Activated CD8-positive, alpha-beta memory T cell treated with anti-CD3 and anti-CD28 coated beads for 1 hour (primary cell): ENCODE results near the gene CENPO.
A peak's percentile ranks its signal among the peaks of the same experiment; 100 is the strongest.

Experiments used
- DNase-seq, 2 donors: peaks; one replicate each; pipeline ENCODE4 v3.0.0-alpha.2; 2020; ENCODE audit warnings: low read depth in 1 of 2; ENCODE audit errors: extremely low read depth in 1 of 2

CENPO gene, protein sequence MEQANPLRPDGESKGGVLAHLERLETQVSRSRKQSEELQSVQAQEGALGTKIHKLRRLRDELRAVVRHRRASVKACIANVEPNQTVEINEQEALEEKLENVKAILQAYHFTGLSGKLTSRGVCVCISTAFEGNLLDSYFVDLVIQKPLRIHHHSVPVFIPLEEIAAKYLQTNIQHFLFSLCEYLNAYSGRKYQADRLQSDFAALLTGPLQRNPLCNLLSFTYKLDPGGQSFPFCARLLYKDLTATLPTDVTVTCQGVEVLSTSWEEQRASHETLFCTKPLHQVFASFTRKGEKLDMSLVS

DNA sequence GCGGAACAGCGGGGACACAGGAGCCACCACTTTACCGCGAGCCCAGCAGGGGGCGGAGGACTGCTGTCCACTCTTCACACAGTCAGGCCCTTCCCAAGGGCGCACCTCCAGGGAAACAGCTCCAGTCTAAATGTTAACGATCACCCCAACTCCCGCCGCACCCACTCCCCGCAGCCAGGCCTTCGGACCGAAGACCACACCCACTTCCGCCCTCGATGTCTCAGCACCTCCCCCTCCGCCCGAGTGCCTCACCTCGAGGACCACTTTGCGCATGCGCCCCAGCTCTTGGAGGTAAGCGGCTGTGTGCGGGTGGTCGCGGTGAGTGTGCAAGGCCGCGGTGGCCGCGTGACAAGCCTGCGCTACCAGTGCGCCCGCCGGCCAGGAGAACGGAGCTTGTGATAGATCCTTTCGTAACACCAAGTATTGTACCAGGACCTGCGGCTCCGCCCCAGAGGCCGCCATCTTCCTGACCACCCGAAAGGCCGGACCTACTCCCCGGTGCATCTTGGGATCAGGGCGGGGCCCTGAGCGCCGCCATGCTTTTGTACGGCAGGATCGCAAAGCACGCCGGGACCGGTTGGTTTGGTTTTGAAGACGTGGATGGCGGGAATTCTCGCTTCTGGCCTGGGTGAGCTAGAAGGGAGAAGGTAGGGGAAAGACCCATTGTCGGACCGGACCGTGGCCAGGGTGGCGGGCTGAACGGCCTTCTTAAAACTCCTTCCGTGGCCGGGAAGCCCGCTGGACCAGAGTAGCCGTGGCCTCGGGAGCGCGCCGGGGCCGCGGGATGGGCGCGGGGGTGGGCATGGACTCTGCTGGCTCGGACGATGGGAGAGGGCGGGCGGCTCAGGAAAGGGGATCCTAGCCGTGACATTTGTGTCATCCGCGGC is at the start of gene CENPO, which contains the start of gene PTRHD1:
Gene CENPO (plus strand): TSS at position 552 of the 887 bp plus-strand sequence. CDS start 495 bp downstream, outside the sequence.
Gene PTRHD1 (minus strand): TSS at position 518 of the 887 bp plus-strand sequence. CDS start 14 bp downstream, at position 504.
- DNase-seq: peak; percentile 84 to 91

DNA sequence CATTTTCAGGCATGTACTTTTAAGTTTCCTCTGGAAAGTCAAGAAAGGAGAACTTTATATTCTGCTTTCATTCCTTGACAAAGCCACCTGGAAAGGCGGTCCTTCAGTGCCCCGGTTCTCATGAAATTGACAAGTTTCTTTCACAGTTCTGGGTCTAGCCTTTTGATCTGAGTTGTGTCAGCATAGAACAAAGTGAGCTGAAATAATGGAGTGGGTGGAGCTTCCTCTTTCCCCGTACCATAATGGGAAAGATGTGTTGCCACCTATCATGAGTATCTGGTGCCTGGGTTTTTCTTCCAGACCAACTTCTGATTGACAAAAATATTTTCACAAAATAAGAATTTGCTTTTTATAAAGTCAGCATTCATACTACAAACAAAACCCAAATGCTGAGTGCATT is 49.3 kb upstream of the CENPO start:
- DNase-seq: no peak

DNA sequence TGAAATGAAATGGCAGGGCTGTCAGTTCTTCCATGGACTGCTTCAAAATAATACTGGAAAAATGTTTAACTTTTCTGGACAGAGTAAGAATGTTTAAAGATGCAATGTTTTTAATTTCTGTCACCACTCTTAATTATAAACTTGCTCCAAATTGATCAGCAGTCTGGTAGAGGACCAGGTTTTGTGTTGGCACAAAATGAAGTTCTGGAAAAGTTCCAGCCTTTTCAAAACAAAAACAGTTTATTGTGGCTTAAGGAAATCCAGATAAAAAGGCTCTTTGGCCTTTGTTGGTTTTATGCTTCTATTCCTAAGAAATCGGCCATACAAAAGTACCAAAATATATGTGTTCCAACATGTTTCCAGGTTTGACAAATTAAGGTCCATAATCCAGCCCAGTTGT is 48.9 kb upstream of the CENPO start:
- DNase-seq: no peak

DNA sequence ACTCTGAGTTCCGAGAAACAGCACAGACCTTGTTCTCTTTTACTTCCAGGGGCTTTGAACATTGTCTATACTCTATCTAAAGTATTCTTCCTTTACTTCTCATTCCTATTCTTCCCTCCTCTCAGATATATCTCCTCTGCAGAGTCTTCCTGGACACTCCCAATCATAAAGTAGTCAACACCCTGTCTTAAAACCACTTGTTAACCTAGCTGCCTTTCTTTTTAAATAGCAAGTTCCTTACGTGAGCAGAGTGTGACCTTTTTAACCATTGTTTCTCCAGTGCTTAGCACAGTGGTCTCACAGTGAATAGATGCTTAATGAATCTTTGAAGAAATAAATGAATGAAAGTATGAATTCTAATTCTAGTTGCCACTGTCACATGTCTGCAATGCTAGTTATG is 47.4 kb upstream of the CENPO start:
- DNase-seq: no peak

DNA sequence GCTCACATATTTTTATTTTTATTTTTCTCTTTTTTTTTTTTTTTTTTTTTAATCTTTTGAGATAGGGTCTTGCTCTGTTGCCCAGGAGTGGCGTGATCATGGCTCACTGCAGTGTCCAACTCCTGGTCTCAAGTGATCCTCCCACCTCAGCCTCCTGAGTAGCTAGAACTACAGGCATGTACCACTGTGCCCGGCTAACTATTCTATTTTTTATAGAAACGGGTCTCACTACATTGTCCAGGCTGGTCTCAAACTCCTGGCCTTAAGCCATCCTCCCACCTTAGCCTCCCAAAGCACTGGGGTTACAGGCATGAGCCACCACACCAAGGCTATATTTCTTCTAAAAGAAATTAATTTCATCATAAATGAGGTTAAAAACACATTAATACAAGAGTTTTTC is 45.9 kb upstream of the CENPO start:
- no peak for DNase-seq

DNA sequence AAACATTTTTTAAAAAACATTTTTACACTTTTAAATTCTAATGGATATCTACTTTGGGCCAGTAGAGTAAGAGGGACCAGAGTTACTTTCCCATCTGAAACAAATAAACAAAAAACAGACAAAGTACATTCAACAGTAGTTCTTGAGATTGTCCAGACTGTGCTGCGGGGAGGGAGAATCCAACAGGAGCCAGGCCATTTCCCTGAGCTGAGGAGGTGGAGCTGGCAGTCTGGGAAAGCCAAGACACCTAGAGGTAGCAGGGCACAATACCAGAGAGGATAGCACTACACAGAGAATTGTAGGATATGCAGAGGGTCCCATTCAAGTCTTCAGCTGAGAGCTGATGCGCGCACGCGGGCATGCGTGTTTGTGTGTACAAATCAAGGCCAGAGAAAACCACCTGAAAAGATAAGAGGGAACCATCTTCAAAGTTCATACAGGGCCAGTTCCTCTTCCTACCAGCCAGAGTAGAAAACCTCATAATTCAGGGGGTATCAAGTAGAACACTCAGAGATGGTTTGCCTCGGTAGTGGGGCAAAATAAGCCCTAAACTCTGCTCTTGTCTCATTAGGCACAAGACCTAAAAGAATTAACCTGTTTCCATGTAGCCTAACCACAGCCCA is 44.0 kb upstream of the CENPO start:
- no peak for DNase-seq

DNA sequence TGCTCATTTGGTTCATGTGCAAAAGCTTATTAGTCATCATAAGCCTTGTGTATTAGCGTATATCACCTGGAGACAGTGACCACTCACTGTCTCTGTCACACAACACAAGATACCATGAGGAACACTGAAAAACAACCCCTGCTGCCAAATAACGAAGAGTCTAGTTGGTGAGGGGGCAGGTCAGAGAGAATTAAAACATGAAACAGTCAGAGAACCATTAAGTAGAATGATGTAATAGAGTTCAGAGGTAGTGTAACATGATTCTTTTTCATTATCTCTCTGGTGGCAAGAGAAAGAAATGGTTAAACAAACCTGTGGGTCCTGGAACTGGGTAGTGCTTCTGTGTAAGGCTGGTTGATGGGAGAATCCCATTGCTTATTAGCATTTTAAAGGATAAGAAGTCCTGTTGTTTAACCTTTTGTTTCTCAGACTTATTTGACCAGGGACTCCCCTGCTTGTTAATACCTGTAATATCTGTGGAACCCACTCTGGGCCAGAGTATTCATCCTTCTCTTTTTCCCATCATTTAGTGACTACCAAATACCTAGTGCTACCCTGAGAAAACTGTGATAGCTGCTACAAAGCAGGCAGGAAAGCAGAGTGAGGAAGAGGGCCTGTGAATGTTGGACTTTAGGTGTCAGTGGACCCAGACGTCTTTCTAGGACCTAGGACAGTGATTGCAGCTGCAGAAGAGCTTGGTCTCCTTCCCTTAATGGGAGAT is 38.1 kb upstream of the CENPO start:
- no peak for DNase-seq

DNA sequence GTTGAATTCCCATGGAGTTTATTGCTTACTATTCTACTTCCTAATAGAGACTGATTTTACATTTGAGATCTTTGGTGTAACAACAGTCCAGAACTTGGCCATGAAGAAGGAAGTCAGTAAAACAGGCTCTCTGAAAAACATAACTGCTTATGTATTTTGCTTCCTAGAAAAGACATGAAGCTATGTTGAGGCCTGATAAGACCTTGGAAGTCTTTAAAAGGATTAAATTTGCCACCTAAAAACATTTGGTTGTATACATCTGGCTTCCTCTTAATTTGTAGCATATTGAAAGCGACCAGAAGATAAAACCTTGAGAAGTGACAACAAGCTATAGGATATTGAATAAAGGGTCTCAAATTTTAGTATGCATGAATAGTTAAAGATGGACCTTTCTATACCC is 36.4 kb upstream of the CENPO start:
- no peak for DNase-seq

DNA sequence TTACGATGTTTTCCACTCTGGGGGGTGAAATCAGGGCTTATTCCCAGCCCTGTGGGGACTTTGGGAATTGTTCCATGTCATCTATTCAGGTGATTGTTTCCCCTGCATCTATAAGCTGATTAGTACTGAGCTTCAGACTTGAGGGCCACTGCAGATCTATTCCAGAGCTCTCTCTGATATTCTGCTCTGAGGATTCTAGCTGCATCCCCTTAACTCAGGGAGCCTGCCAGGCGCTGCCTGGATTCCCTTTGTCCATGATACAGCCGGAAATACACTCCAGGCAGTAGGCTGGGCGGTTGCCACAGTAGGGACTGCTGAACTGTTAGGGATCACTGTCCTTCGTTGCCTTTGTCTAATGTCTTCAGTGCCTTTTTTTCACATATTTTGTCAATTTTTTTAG is 31.4 kb upstream of the CENPO start:
- no peak for DNase-seq

DNA sequence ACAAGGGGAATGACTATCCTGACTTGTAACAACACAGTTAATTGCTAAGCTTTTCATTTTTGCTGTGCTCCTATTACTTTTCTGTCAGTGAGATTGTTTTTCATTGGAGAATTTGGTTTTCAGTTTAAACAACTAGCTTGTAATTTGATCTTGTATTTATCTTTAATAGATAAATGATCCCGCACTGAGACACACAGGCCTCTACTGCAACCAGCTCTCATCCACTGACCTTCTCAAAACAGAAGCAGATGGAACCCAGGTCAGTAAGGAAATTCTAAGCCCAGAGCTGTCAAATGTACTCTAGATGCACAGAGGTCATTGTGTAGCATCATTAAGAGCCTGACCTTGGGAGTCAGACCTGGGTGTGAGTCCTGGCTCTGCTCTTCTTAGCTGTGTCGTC is 30.7 kb upstream of the CENPO start:
- DNase-seq: no peak

DNA sequence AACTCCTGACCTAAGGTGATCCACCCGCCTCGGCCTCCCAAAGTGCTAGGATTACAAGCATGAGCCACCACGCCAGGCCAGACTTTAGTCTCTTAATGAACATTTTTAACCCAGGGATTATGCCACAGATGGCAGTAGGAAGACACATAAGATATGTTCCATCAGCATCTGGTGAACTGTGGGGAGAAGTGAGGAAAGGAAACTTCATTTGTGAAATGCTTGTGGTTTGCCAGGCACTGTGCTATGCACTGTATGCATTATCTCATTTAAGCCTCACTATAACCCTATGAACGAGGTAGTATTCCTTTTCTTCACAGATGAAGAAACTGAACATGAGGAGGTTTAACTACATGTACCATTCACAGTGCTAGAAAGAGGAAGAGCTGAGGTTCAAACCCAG is 29.4 kb upstream of the CENPO start:
- DNase-seq: no peak

DNA sequence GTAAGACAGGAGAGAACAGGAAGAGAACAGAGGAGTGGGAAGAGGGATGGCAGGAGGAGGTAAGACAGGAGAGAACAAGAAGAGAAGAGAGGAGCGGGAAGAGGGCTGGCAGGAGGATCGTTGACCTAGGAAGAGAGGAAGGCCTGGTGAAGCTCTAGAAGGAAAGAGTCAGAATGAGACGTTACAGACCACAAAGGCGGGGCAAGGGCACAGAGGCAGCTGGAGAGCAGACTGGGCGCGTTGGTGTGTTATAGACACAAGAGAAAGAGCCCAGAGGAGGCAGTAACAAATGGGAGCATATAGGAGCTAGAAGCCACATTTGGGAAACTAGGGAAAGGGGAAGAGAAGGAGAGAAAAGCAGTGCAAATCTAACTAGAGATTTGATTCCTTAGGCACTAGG is 26.6 kb upstream of the CENPO start:
- DNase-seq: no peak

DNA sequence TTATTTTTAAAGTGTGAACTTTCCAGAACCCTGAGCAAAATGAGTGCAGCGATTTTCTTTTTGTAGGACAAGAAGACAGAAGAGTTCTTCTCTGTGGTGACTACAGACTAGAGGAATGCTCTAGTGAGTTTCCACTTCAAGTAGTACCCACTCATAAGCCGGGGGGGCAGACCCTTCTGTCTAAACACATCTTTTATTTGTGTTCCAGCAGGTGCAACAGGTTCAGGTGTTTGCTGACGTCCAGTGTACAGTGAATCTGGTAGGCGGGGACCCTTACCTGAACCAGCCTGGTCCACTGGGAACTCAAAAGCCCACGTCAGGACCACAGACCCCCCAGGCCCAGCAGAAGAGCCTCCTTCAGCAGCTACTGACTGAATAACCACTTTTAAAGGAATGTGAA is 25.2 kb upstream of the CENPO start:
- no peak for DNase-seq

DNA sequence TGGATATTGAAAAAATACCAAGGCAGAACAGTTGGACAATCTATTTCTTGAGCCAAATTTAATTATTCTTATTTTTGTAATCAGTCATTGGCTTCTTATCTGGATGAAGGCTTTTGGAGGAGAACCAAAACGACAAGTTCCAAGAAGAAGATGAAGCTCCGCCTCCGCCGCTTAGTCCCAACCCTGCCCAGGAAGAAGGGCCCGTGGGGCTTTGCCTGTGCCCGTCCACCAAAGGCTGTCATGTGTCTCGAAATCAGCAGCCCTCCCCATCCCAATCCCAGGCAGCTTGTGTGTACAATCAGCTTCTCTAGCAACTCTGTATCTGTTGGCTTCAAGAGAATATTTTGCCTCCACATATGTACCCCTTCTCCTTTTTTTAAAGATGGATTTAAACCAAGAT is 24.6 kb upstream of the CENPO start:
- no peak for DNase-seq

DNA sequence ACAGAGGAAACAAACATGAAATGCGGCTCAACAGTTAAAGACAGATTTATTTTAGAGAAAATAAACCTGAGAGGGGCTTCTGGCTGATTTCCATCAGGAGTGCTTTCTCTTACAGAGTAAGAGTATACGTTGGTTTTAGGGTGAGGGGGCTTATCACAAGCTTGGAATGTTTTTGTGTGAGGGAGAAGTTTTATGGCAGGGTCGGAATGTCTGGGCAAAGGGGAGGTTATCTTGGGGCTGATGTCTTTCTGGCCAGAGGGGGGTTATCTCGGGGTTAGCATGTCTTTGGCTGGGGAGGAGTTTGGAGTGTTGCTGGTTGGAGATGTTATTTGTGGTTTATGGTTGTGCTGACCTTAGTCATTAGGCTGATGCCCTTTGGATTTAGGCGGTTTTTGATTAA is 22.2 kb upstream of the CENPO start:
- no peak for DNase-seq

DNA sequence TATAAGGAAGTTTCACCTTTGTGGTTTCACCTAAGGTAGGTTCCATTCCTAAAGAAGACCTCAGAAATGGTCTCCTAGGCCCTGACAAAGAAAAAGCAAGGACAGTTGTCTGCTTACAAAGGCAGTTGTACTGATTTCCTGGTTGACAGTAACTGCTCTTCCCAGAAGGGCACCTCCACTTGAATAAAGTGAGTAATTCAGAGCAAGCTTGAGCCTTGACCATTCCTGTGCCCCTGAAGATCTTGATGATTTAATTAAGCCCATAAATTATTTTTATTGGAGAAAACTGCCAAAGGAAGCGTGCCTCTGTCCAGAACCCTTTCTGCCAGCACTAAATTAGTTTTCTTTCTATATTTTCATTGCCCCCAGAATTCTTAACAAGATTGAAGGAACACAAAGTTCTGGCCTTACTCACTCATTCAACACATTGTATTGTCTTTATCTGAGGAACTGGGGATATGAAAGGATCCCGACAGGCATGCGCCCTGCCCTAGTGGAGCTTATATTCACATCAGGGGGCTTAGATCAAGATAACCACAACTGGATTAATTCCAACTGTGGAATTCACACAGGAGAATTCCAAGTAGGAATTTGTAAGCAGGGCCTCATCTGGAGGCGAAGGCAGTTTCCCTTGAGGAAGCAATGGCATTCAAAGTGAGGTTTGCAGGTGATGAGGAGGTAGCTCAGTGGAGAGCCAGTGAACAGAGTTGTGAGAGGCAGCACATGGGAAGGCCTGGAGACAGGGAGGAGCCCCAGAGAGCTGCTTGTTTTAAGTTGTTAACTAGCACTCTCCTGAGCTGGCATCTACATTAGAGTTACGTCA is 21.2 kb upstream of the CENPO start:
- no peak for DNase-seq

DNA sequence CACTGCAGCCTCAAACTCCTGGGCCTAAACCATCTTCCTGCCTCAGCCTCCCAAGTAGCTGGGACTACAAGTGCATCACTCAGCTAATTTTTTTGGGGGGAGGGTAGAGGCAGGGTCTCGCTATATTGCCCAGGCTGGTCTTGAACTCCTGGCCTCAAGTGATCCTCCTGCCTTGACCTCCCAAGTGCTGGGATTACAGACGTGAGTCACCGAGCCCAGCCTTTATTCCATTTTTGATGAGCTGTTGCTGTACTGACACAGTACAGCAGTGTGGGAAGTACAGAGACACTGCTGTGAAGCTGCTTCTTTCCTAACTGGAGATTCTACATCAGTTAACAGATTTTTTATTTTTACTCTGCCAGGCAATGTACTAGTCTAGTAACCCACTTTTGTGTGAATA is 18.9 kb upstream of the CENPO start:
- DNase-seq: no peak

DNA sequence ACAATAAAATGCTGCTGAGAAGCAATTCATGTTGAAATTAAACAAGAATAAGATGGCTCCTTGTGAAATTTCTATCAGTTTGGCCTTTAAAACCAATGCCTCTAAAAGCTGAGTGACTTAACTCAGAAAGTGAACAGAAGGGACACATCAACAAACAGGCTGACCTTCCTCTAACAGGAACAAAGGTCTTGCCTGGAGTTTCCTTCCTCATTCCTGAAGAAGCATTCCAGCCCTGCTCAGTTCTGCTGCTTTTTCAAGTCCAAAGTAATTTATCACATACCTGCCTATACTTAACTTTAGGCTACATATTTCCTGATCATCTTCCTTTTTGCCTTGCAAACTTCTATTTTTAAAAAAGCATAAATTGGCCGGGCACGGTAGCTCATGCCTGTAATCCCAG is 14.1 kb upstream of the CENPO start:
- DNase-seq: no peak

DNA sequence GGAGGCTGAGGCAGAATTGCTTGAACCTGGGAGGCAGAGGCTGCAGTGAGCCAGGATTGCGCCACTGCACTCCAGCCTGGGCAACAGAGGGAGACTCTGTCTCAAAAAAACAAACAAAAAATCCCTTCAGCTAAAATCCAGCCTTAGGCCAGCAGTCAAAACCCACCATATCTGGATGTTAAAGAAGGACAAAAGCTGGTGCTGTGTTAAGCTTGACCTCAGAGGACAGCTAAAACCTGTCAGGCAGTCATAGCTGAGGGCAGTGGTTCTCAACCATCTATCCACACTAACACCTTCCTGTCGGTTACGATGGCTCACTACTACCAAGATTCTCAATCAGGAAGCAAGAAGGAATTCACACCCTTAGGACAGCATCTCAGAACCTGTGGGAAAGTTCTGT is 9.6 kb upstream of the CENPO start:
- DNase-seq: no peak

DNA sequence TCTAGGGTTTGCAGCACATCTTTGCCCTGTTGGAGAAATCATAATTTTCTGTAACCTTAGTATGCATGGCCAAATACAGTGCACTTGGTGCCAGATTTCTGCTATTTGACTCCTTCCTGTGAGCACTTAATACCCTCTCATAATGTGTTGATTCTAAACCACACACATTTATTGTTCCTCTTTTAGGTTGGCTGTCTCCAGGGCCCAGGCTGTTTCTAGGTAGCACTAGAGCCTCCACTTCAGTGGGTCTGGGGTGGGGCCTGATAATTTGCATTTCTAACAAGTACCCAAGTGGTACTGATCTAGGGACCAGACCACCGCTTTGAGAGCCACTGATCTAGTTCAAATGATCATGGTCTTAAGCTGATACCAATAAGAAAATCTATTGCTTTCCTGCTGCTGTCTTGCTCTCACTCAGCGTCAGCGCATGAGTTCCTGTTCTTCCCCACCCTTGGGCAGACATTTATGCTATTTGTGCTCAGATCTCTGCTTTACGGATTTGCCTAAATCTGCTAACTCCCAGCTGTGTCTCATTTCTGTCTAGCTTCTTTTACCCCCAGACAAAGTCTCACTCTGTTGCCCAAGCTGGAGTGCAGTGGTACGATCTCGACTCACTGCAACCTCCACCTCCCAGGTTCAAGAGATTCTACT is 7.4 kb upstream of the CENPO start:
- no peak for DNase-seq
